Stimulated activated CD4-positive, alpha-beta T cell treated with anti-CD3 and anti-CD28 coated beads, Interleukin-12 subunit alpha, Interleukin-12 subunit beta, amount 100 ng/mL, for 24 hours (primary cell): ENCODE measurements around the gene SPATA31D4.

Experiments
- DNase-seq, 2 experiments: peaks; one replicate each; pipeline ENCODE4 v3.0.0-alpha.2; 2020; ENCODE audit warnings: low read depth in 2 of 2

Gene SPATA31D4

GRCh38 chr9:81964218-81965171, 36.3 kb downstream of the SPATA31D4 start:
- DNase-seq: no peak

GRCh38 chr9:81968026-81968425, 39.8 kb downstream of the SPATA31D4 start:
- DNase-seq: no peak

DNA sequence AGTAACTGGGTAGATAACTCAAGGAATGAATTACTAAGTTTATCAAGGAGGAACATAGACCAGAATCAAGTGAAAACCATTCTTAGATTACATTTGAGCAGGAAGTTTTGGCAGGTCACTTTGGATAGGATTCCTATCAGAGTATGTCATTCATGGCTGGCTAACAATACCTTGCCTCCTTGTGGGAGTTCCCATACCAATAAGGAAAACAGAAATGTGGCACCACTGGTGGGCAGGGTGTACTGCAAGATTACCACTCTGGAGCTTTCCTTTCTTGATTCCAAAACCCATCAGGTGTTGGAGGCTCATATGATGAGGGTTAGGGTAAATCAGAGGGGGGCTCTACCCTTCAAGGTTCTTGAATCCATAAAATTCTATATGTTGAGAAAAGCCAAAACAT, 41.7 kb downstream of the SPATA31D4 start:
- no peak for DNase-seq

GRCh38 chr9:81971727-81972126, 43.5 kb downstream of the SPATA31D4 start:
- DNase-seq: no peak

GRCh38 chr9:81974764-81975163, 46.5 kb downstream of the SPATA31D4 start:
- no peak for DNase-seq

DNA sequence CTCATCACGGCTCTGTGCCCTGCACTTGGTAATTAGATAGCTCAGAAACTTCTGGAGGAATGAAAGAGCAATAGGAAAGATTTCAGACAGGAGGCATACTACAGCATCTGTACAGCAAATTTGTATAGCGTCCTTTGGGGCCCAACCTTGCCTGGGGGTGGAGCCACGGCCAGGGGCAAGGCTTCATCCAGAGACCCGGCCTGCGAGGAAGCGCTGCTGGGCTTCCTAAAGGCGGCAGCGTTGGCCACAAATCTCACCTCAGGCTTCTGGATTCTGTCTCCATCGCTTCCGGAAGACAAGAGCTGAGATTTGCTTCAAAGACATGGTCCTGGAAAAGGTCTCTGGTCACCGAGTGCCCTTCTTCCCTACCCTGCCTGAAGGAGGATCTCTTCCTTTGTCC, 48.1 kb downstream of the SPATA31D4 start:
- no peak for DNase-seq

GRCh38 chr9:81979196-81979595, 51.0 kb downstream of the SPATA31D4 start:
- DNase-seq: no peak

GRCh38 chr9:81980568-81980967, 52.3 kb downstream of the SPATA31D4 start:
- no peak for DNase-seq

- no peak for DNase-seq
Observed at GRCh38 chr9:81981883-81982282, 53.7 kb downstream of the SPATA31D4 start.
